BE2C (cell line): Measurements from ENCODE around the gene FKBP1C.
"Not testable (repeated sequence)": the region's sequence is repeated elsewhere in the genome, so short reads cannot be mapped to it uniquely, and the experiment has no call there.

ENCODE experiments used
- DNase-seq: peaks from one replicate; pipeline ENCODE4 v3.0.0-alpha.2; 2020
- H3K27me3 ChIP-seq: fragments of 250-450 bp; sonication (Bioruptor Pico); 2 replicates; pipeline ENCODE4 v1.5.1; 2020; ENCODE audit warnings: mild to moderate bottlenecking
- H3K36me3 ChIP-seq: fragments of 250-450 bp; sonication (Bioruptor Pico); 2 replicates; pipeline ENCODE4 v1.5.1; 2020; ENCODE audit warnings: mild to moderate bottlenecking
- H3K4me1 ChIP-seq: fragments of 250-450 bp; sonication (Bioruptor Pico); 2 replicates; pipeline ENCODE4 v1.5.1; 2020
- H3K4me3 ChIP-seq: 2 replicates; pipeline ENCODE4 v1.5.1; 2011; ENCODE audit warnings: low read depth, low read length
- H3K9me3 ChIP-seq: fragments of 250-450 bp; sonication (Bioruptor Pico); 2 replicates; pipeline ENCODE4 v1.5.1; 2020
- TF ChIP-seq, protein P1 (sequence below): IDR thresholded peaks from 2 replicates; pipeline ENCODE4 v1.5.1; 2012; ENCODE audit warnings: mild to moderate bottlenecking, low read depth, low read length

Gene FKBP1C

DNA sequence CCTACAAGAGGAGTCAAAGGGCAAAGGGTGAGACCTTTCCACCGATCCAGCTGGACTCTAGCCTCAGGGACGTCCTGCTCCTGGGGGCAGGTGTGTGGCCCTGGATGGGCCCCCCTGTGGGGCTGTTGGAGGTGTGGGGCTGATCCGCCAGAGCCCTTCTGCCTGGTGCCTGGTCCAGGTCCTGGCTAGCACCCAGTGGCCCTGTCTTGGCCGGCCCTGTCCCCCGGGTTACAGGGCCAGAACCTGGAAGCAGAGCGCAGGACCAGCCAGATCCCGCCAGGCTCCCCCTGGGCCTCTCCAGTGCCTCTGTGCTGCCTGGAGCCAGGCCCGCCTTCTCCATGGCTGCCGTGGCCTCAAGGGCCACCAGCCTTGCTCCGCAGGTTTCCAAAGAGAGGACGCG, 19.2 kb downstream of the FKBP1C start:
- not testable (repeated sequence) for H3K36me3 ChIP-seq, H3K4me3 ChIP-seq, H3K4me1 ChIP-seq, H3K9me3 ChIP-seq, DNase-seq, H3K27me3 ChIP-seq

GRCh38 chr6:63236398-63236817, 25.1 kb downstream of the FKBP1C start:
- Histone ChIP-seq H3K4me3 (no peak overlapping the region), H3K27me3 (no peaks in the 10 kb centered on the region), H3K36me3 (no peaks in the 10 kb centered on the region), H3K4me1 (no peaks in the 10 kb centered on the region), H3K9me3 (no peaks in the 10 kb centered on the region)
- no peak for DNase-seq
- TF ChIP-seq, protein P1, sequence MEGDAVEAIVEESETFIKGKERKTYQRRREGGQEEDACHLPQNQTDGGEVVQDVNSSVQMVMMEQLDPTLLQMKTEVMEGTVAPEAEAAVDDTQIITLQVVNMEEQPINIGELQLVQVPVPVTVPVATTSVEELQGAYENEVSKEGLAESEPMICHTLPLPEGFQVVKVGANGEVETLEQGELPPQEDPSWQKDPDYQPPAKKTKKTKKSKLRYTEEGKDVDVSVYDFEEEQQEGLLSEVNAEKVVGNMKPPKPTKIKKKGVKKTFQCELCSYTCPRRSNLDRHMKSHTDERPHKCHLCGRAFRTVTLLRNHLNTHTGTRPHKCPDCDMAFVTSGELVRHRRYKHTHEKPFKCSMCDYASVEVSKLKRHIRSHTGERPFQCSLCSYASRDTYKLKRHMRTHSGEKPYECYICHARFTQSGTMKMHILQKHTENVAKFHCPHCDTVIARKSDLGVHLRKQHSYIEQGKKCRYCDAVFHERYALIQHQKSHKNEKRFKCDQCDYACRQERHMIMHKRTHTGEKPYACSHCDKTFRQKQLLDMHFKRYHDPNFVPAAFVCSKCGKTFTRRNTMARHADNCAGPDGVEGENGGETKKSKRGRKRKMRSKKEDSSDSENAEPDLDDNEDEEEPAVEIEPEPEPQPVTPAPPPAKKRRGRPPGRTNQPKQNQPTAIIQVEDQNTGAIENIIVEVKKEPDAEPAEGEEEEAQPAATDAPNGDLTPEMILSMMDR, result no peak

- Histone ChIP-seq H3K9me3 (no peaks in the 10 kb centered on the region), H3K4me3 (no peak overlapping the region), H3K36me3 (no peaks in the 10 kb centered on the region), H3K27me3 (no peaks in the 10 kb centered on the region), H3K4me1 (no peaks in the 10 kb centered on the region)
- no peak for DNase-seq
- TF ChIP-seq, protein P1, result no peak
Measured at GRCh38 chr6:63245420-63245819, 34.2 kb downstream of the FKBP1C start.

DNA sequence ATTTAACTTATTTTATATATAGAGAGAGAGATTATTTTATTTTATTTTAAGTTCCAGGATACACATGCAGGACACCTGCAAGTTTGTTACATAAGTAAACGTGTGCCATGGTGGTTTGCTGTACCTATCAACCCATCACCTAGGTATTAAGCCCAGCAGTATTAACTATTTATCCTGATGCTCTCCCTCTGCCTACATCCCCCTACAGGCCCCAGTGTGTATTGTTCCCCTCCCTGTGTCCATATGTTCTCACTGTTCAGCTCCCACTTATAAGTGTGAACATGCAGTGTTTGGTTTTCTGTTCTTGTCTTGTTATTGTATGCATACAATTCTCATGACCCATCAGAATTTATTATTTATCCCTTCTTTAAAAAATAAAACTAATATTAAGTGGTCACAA, 34.6 kb downstream of the FKBP1C start:
- Histone ChIP-seq H3K4me1 (no peaks in the 10 kb centered on the region), H3K27me3 (no peaks in the 10 kb centered on the region), H3K9me3 (no peaks in the 10 kb centered on the region), H3K4me3 (no peak overlapping the region), H3K36me3 (no peaks in the 10 kb centered on the region)
- DNase-seq, result no peak
- TF ChIP-seq, protein P1, result peak; percentile 24; the same call in 1 of the 2 replicates

DNA sequence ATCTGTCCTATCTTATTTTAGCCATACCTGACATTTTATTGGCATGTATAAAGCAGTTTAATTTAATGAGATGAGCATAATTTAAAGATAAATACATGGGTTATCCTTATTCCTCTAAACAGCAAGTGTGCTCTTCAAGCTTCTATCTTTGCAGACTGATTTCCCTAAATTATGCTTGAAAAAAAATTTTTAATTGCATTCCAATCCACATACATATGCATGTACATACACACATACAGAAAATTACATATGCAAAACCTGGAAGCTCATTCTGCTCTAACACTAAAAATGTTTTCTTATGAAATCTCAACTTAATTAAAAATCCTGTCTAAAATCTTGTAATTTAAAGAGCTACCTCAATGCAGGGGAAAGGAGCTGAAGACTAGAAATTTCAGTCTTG, 35.3 kb downstream of the FKBP1C start:
- Histone ChIP-seq H3K4me3 (no peak overlapping the region), H3K9me3 (no peaks in the 10 kb centered on the region), H3K4me1 (no peaks in the 10 kb centered on the region), H3K36me3 (no peaks in the 10 kb centered on the region), H3K27me3 (no peaks in the 10 kb centered on the region)
- DNase-seq, result no peak
- TF ChIP-seq, protein P1, result no peak

DNA sequence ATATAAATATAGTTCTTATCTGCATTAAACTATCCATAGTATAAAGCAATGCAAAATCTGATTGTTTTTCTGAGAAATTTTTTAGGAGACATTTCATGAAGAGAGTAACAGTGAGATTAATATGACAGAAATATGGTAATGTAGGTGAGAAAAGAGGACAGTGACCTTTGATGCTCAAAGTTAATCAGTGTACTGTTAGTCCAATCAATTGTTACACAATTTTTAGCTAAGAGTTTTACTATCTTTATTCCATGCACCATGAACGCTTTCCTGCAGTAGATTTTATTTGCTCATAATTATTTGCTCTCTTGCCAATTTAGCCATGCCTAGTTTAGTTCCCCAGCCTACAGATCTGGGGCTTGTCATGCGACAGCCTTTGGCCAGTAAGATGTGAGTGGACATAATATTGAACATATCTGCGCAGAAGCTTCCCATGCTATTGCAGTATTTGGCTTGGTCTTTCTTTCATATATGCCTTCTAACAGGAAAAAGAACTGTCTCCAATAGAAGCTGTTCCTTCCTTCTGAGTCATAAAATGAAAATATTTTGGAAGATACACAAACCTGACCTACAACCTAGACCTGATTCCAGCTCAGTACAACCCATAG, 38.7 kb downstream of the FKBP1C start:
- Histone ChIP-seq H3K9me3 (no peaks in the 10 kb centered on the region), H3K4me1 (no peaks in the 10 kb centered on the region), H3K4me3 (no peak overlapping the region), H3K36me3 (no peaks in the 10 kb centered on the region), H3K27me3 (no peaks in the 10 kb centered on the region)
- no peak for DNase-seq
- TF ChIP-seq, protein P1, result no peak

DNA sequence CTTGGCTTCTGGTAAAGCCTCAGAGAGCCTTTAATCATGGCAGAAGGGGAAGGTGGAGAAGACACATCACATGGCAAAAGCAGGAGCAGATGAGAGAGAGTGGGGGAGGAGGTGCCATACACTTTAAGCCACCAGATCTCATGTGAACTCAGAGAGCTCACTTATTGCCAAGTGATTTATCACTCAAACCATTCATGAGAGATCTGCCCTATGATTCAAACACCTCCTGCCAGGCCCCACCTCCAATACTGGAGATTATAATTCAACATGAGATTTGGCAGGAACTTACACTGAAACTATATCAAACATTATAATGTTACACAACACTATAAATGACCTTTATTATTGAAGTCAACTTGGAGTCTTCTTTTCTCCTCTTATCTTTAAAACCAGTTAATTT, 47.9 kb downstream of the FKBP1C start:
- Histone ChIP-seq H3K4me3 (no peak overlapping the region), H3K27me3 (no peaks in the 10 kb centered on the region), H3K4me1 (no peaks in the 10 kb centered on the region), H3K9me3 (no peaks in the 10 kb centered on the region), H3K36me3 (no peaks in the 10 kb centered on the region)
- TF ChIP-seq, protein P1, result no peak
- no peak for DNase-seq
